Epithelial cell of proximal tubule (primary cell): ENCODE results near the gene LRRC59. TPM values are rescaled to one million over a fixed set of nuclear protein-coding genes. Genes with fewer than 3 reads are reported as not detected.

Experiments used
- DNase-seq: peaks from one replicate; pipeline ENCODE4 v3.0.0-alpha.2; 2011; ENCODE audit warnings: low read depth
- H3K4me3 ChIP-seq: 2 replicates; pipeline ENCODE4 v1.5.1; 2011; ENCODE audit warnings: low read depth, mild to moderate bottlenecking, low read length
- CTCF ChIP-seq: conservative IDR thresholded peaks from 2 replicates; pipeline ENCODE4 v1.5.1; 2012; ENCODE audit warnings: low read depth, mild to moderate bottlenecking, low read length
- total RNA-seq: library from RNA; depleted of rRNA; stranded (reverse); fragments of >200 nt; gene quantifications from 2 replicates; pipeline ENCODE4 v1.2.3, GENCODE V29; 2015

Gene LRRC59
- total RNA-seq, 1 donor from 2014 or later, result 147 TPM

- DNase-seq, result no peak
- no peak overlapping the region for H3K4me3 ChIP-seq
- no peak for TF ChIP-seq CTCF
These were observed 45.1 kb downstream of the LRRC59 start for GRCh38 chr17:50352072-50352692.

GRCh38 chr17:50350733-50351132, 46.6 kb downstream of the LRRC59 start:
- no peak for DNase-seq
- H3K4me3 ChIP-seq, result no peak overlapping the region
- TF ChIP-seq CTCF, result no peak

- DNase-seq, result no peak
- no peak for TF ChIP-seq CTCF
- H3K4me3 ChIP-seq, result no peak overlapping the region
These were observed 48.1 kb downstream of the LRRC59 start for GRCh38 chr17:50349243-50349600.

GRCh38 chr17:50348522-50349242, 48.6 kb downstream of the LRRC59 start:
- no peak for DNase-seq
- no peak for TF ChIP-seq CTCF
- H3K4me3 ChIP-seq, result no peak overlapping the region

- TF ChIP-seq CTCF, result no peak
- DNase-seq, result no peak
- no peak overlapping the region for H3K4me3 ChIP-seq
These were observed 49.4 kb downstream of the LRRC59 start for GRCh38 chr17:50347894-50348291.

- peak overlapping the region; percentile 88 for H3K4me3 ChIP-seq
- no peak for TF ChIP-seq CTCF
- no peak for DNase-seq
These were observed 50.0 kb downstream of the LRRC59 start for GRCh38 chr17:50347117-50347893.
